Testis (tissue), 2 donors: Measurements from ENCODE around the gene GLS.
"Not testable (repeated sequence)": the region's sequence is repeated elsewhere in the genome, so short reads cannot be mapped to it uniquely, and the experiment has no call there.

Source experiments
- CTCF ChIP-seq, 3 experiments: fragments of 450-650 bp in 2 of 3; fragments of 200-600 bp in 1 of 3; sonication (generic) in 1 of 3; IDR thresholded peaks; one replicate each; pipeline ENCODE4 v1.5.1; 2016 to 2019; ENCODE audit warnings: antibody characterized with exemption in 3 of 3, mild to moderate bottlenecking in 2 of 3, moderate library complexity in 1 of 3
- POLR2A ChIP-seq: fragments of 450-650 bp; IDR thresholded peaks from one replicate; pipeline ENCODE4 v1.6.1; 2017; ENCODE audit warnings: antibody characterized with exemption, mild to moderate bottlenecking, moderate library complexity

- TF ChIP-seq POLR2A; CTCF (IDR thresholded peaks at IDR 0.05): not testable (repeated sequence)
Measured at GRCh38 chr2:190885844-190886243, 5.2 kb downstream of the GLS start.
